Kidney (tissue), 14 donors: Measurements from ENCODE around the gene INTS13. TPM values are rescaled to one million over a fixed set of nuclear protein-coding genes. Genes with fewer than 3 reads are reported as not detected.

Source experiments
- DNase-seq, 5 donors: peaks; one replicate each; pipeline ENCODE4 v3.0.0-alpha.2; 2013 to 2020
- FAIRE-seq: peaks from 2 replicates; lab custom pipeline; 2012; peaks lifted over from hg19 to GRCh38; lab: Jason Lieb, UNC
- H3K27ac ChIP-seq, 2 donors: one replicate each; pipeline ENCODE4 v1.7.0; 2013; ENCODE audit warnings: low read depth in 2 of 2, low read length in 2 of 2, inconsistent platforms in 1 of 2
- H3K27me3 ChIP-seq: one replicate; pipeline ENCODE4 v1.7.1; 2013; ENCODE audit warnings: low read length, inconsistent platforms; ENCODE audit not compliant: control insufficient read depth, insufficient read depth
- H3K36me3 ChIP-seq, 3 donors: one replicate each; pipeline versions ENCODE4 v1.7.0 to v1.7.1; 2013; ENCODE audit warnings: low read length in 3 of 3, control low read depth in 1 of 3, inconsistent platforms in 1 of 3; ENCODE audit not compliant: insufficient read depth in 3 of 3, control insufficient read depth in 2 of 3
- H3K4me1 ChIP-seq, 3 donors: one replicate each; pipeline versions ENCODE4 v1.7.0 to v1.7.1; 2013; ENCODE audit warnings: low read length in 3 of 3, inconsistent platforms in 1 of 3, low read depth in 1 of 3; ENCODE audit not compliant: control insufficient read depth in 2 of 3, insufficient read depth in 2 of 3
- H3K4me3 ChIP-seq, 3 donors: one replicate each; pipeline versions ENCODE4 v1.7.0 to v1.8.1; 2013; ENCODE audit warnings: low read length in 3 of 3, control low read depth in 1 of 3, inconsistent platforms in 1 of 3
- H3K9ac ChIP-seq, 3 donors: one replicate each; pipeline versions ENCODE4 v1.7.0 to v1.7.1; 2013; ENCODE audit warnings: low read length in 3 of 3, control low read depth in 1 of 3, inconsistent platforms in 1 of 3
- H3K9me3 ChIP-seq, 3 donors: one replicate each; pipeline versions ENCODE4 v1.7.0 to v1.7.1; 2013; ENCODE audit warnings: low read length in 3 of 3, control low read depth in 1 of 3, inconsistent platforms in 1 of 3; ENCODE audit not compliant: control insufficient read depth in 2 of 3, insufficient read depth in 1 of 3
- intact Hi-C: fragments of 100-400 bp; cut with DNase I; formaldehyde crosslinking; loops from one replicate; pipeline ENCODE4 v1.11.1; 2022
- polyA plus RNA-seq: library from polyadenylated mRNA; stranded (reverse); fragments of 350-450 nt; fragmentation: Illumina TruSeq; extraction: RNeasy Lipid Tissue Mini Kit (QIAGEN cat#74804); gene quantifications from one replicate; pipeline ENCODE4 v1.2.3, GENCODE V29; 2014; ENCODE audit warnings: low read depth, low replicate concordance; ENCODE audit not compliant: insufficient read depth
- total RNA-seq: library from RNA; stranded (reverse); fragmentation: NEBNext Ultra II Directional; extraction: Animal tissue kit (Norgen Biotek cat#: 25700); gene quantifications from one replicate; pipeline ENCODE4 v1.2.1, GENCODE V29; 2021
- TF ChIP-seq, protein P1 (sequence below): IDR thresholded peaks from 3 replicates; pipeline ENCODE4 v1.5.1; 2012; ENCODE audit warnings: mild to moderate bottlenecking, moderate library complexity, borderline replicate concordance; ENCODE audit not compliant: insufficient read depth; ENCODE audit errors: extremely low read depth
- donor health status: control.
- donor health status: control.
- donor health status: control.
- donor health status: control.
- donor health status: control.
- donor health status: DM: yes; HTN: yes; CAD: no.
- donor health status: Normal renal cell carcinoma (clear cell type).

The INTS13 gene
- total and polyA plus RNA-seq, 2 donors from 2014 or later, result 11.6 to 17.2 TPM

DNA sequence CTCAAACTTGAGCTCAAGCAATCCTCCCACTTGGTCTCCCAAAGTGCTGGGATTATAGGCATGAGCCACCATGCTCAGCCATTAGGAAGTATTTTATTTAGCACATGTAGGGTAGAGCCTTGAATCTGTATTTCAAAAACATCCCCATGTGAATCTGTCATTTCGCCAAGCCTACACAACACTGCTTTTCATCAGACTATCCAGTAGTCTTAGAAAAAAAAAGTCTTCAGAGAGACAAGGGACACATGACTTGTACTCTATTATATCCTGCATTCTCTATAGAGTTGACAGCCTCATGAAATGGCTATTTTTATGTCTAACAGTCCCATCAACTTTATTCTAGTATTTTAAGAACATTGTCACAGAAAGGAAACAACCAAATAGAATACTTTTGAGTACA, 41.0 kb upstream of the INTS13 start:
- FAIRE-seq, result no peak
- Histone ChIP-seq H3K4me1 (no peaks in the 10 kb centered on the region), H3K4me3 (no peak overlapping the region), H3K9ac (no peak overlapping the region), H3K27me3 (no peaks in the 10 kb centered on the region), H3K27ac (no peak overlapping the region), H3K9me3 (no peaks in the 10 kb centered on the region), H3K36me3 (peaks cover under 1 to 33% (median 21%) of the 10 kb centered on the region in 3 donors)
- TF ChIP-seq, protein P1, sequence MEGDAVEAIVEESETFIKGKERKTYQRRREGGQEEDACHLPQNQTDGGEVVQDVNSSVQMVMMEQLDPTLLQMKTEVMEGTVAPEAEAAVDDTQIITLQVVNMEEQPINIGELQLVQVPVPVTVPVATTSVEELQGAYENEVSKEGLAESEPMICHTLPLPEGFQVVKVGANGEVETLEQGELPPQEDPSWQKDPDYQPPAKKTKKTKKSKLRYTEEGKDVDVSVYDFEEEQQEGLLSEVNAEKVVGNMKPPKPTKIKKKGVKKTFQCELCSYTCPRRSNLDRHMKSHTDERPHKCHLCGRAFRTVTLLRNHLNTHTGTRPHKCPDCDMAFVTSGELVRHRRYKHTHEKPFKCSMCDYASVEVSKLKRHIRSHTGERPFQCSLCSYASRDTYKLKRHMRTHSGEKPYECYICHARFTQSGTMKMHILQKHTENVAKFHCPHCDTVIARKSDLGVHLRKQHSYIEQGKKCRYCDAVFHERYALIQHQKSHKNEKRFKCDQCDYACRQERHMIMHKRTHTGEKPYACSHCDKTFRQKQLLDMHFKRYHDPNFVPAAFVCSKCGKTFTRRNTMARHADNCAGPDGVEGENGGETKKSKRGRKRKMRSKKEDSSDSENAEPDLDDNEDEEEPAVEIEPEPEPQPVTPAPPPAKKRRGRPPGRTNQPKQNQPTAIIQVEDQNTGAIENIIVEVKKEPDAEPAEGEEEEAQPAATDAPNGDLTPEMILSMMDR, result no peak
- no peak for DNase-seq
- intact Hi-C loops, result no loop called here

DNA sequence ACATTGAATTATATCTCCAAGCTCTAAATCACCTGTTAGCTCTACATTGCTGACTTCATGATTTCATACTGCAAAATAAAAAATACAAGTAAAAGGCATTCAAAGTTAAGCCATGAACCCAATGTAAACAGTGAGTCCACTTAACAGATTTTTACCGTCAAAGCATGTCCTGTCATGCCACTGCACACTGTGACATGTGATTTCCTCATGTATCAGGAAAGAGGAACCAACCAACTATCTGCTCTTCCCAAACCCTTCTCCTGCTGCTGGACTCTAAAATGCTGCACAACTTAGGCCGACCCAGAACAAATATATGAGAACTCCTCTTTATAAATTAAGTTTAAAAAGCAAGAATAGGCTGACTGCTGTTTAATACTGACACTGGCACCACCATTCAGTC, 38.9 kb upstream of the INTS13 start:
- DNase-seq, result no peak
- Histone ChIP-seq H3K4me1 (no peaks in the 10 kb centered on the region), H3K36me3 (peaks cover 2 to 38% (median 25%) of the 10 kb centered on the region in 3 donors), H3K9ac (no peak overlapping the region), H3K27me3 (no peaks in the 10 kb centered on the region), H3K27ac (no peak overlapping the region), H3K4me3 (no peak overlapping the region), H3K9me3 (no peaks in the 10 kb centered on the region)
- intact Hi-C loops, result no loop called here
- TF ChIP-seq, protein P1, result no peak
- FAIRE-seq, result no peak

DNA sequence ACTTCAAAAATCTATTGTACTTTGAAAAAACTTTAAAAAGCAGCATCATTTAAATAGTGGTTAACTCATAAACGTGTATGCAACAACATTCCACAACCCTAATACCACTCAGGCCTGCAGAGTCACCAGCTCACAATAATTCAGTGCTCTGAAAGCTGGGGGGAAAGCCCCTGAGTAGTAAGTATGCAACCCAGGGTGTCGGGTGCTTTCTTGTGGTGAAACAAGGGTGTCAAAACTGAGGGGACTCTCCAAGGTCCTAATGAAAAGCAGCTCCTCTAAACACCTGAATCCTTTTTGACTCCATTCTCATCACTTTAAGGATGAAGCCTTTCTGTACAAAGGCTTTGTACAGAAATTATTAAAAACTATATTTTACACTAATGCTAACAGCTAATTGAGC, 34.2 kb upstream of the INTS13 start:
- Histone ChIP-seq H3K4me1 (no peaks in the 10 kb centered on the region), H3K9ac (no peak overlapping the region), H3K27ac (no peak overlapping the region), H3K4me3 (no peak overlapping the region), H3K27me3 (no peaks in the 10 kb centered on the region), H3K36me3 (peaks cover 2 to 26% (median 19%) of the 10 kb centered on the region in 3 donors), H3K9me3 (no peaks in the 10 kb centered on the region)
- DNase-seq, result no peak
- FAIRE-seq, result no peak
- intact Hi-C loops, result no loop called here
- TF ChIP-seq, protein P1, result no peak

DNA sequence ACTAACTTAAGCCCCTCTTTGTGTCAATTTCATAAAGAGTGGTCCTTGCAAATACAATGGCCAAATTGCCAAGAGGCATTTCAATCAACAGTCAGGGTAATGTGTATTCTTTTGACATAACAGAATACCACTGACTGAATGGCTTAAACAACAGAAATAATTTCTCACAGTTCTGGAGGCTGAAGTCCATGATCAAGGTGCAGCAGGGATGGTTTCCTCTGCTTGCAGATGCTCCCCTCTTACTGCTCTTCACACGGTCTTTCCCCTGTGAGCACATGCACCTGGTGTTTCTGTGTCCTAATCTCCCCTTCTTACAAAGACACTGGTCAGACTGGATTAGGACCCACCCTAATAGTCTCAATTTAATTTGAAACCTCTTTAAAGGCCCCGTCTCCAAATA, 32.4 kb upstream of the INTS13 start:
- TF ChIP-seq, protein P1, result no peak
- Histone ChIP-seq H3K27me3 (no peaks in the 10 kb centered on the region), H3K4me1 (no peaks in the 10 kb centered on the region), H3K9me3 (no peaks in the 10 kb centered on the region), H3K9ac (no peak overlapping the region), H3K4me3 (no peak overlapping the region), H3K27ac (no peak overlapping the region), H3K36me3 (peaks cover 2 to 19% (median 9%) of the 10 kb centered on the region in 3 donors)
- DNase-seq (no peak), FAIRE-seq (no peak)
- intact Hi-C loops, result no loop called here
